ENCODE results near the gene ATP8B3. TPM values are rescaled to one million over a fixed set of nuclear protein-coding genes. Genes with fewer than 3 reads are reported as not detected.

Gene ATP8B3
- total and polyA plus RNA-seq, 11 donors, result 0.19 to 3.5 (median 0.72) TPM

DNA sequence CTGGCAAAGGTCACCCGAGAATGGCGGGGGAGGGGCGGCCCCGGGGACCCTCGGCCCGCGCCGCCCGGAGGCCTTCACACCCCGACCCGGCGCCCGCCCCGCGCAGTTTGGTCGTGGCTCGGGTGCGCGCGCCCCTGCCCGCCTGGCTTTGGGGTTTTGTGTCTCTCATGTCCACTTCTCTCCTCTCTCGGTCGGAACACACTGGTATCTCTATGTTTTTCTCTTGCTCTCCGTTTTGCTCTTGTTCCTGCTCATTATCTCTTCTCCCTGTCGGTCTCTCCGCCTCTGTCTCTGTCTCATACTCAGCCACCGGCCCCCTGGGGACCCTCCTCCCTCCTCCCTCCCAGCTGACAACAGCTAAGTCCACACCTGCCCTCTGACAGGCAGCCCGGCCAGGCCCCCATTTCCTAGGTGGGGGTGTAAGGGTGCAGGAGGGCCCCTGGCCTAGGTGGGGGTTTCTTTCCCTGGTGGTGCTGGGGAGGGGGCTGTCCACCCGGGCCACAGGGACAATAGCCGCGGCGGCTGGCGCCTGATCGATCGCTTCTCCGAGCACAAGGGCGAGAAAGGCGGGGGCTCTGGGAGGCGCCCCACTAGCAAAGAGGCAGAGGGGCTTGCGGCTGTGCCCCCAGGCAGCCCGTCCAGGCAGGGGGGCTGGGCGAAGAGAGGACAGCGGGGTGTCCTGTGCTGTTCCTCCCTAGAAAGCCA, 56.5 kb downstream of the ATP8B3 start:
- H3K4me3 ChIP-seq, result no peak overlapping the region
- ATAC-seq (no peak), DNase-seq (no peak)
- WGBS, 4 donors, result 1 to 3% (median 1%) methylated on average over 28 to 43 of the region's 43 CpGs
- H3K27ac ChIP-seq, result no peak overlapping the region
- peaks cover 0 to 38% (median under 1%) of the 10 kb centered on the region in 12 donors for H3K4me1 ChIP-seq
- intact Hi-C loops (cut with DNase I), result no loop called here
- TF ChIP-seq, protein P1, sequence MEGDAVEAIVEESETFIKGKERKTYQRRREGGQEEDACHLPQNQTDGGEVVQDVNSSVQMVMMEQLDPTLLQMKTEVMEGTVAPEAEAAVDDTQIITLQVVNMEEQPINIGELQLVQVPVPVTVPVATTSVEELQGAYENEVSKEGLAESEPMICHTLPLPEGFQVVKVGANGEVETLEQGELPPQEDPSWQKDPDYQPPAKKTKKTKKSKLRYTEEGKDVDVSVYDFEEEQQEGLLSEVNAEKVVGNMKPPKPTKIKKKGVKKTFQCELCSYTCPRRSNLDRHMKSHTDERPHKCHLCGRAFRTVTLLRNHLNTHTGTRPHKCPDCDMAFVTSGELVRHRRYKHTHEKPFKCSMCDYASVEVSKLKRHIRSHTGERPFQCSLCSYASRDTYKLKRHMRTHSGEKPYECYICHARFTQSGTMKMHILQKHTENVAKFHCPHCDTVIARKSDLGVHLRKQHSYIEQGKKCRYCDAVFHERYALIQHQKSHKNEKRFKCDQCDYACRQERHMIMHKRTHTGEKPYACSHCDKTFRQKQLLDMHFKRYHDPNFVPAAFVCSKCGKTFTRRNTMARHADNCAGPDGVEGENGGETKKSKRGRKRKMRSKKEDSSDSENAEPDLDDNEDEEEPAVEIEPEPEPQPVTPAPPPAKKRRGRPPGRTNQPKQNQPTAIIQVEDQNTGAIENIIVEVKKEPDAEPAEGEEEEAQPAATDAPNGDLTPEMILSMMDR (IDR thresholded peaks at IDR 0.05), result no peak
- no peak for TF ChIP-seq POLR2A (IDR thresholded peaks at IDR 0.05)
- no peaks in the 10 kb centered on the region for H3K9me3 ChIP-seq
- no peaks in the 10 kb centered on the region for H3K36me3 ChIP-seq
- peaks cover 75 to 91% (median 89%) of the 10 kb centered on the region in 9 donors for H3K27me3 ChIP-seq

DNA sequence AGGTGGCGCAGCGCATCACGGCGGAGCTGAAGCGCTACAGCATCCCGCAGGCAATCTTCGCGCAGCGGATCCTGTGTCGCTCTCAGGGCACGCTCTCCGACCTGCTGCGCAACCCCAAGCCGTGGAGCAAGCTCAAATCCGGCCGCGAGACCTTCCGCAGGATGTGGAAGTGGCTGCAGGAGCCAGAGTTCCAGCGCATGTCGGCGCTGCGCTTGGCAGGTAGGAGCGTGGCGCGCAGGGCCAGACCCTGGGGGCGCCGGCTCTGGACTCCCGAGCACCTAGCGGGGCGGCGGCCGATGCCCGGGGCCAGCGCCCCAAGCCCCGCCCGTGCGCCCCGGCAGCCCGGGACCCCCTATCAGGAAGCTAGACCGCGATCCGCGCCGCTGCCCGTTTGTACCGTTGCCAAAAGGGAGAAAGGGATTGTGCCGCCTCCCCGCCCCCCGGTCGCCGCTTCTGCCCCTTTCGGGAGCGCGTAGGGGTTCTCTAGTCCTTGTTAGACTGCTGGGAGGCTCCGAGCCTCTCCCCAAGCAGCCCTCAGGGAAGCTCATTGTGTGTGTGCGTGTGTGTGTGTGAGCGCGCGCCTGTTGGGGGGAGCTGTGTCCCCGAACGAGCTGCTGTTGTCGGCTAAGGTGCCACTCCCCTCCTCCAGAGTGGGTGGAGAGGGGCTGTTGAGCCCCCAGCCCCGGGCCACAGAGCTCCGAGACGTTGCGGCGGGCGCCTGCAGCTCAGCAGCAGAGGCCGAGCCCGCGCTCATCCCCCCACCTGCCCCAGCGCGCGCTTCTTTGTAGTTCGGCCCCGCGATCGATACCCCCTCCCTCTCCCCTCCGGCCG, 57.2 kb downstream of the ATP8B3 start:
- Histone ChIP-seq H3K4me3 (no peak overlapping the region), H3K9me3 (no peaks in the 10 kb centered on the region), H3K27ac (no peak overlapping the region), H3K4me1 (peaks cover 0 to 45% (median 5%) of the 10 kb centered on the region in 12 donors), H3K27me3 (peaks cover 77 to 91% (median 89%) of the 10 kb centered on the region in 9 donors), H3K36me3 (no peaks in the 10 kb centered on the region)
- DNase-seq, result no peak
- intact Hi-C loops (cut with DNase I), result no loop called here
- no peak for ATAC-seq
- 1 to 3% (median 1%) methylated on average over 24 to 80 of the region's 80 CpGs for WGBS, 4 donors
- TF ChIP-seq, protein P1 (IDR thresholded peaks at IDR 0.05), result no peak
- TF ChIP-seq POLR2A (IDR thresholded peaks at IDR 0.05), result no peak

DNA sequence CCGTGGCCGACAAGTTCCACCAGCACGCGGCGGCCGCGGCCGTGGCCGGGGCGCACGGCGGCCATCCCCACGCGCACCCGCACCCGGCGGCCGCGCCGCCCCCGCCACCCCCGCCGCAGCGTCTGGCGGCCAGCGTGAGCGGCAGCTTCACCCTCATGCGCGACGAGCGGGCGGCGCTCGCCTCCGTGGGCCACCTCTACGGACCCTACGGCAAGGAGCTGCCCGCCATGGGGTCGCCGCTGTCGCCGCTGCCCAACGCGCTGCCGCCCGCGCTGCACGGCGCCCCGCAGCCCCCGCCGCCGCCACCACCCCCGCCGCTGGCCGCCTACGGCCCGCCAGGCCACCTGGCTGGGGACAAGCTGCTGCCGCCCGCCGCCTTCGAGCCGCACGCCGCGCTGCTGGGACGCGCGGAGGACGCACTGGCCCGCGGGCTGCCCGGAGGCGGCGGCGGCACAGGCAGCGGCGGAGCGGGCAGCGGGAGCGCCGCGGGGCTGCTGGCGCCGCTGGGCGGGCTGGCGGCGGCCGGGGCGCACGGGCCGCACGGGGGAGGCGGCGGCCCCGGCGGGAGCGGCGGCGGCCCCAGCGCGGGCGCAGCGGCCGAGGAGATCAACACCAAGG, 57.9 kb downstream of the ATP8B3 start:
- peaks cover 0 to 52% (median 10%) of the 10 kb centered on the region in 12 donors for H3K4me1 ChIP-seq
- no peak overlapping the region for H3K4me3 ChIP-seq
- H3K36me3 ChIP-seq, result no peaks in the 10 kb centered on the region
- H3K27ac ChIP-seq, result no peak overlapping the region
- intact Hi-C loops (cut with DNase I), result no loop called here
- peaks cover 75 to 91% (median 89%) of the 10 kb centered on the region in 9 donors for H3K27me3 ChIP-seq
- no peaks in the 10 kb centered on the region for H3K9me3 ChIP-seq
- ATAC-seq (no peak), DNase-seq (no peak)
- TF ChIP-seq, protein P1 (IDR thresholded peaks at IDR 0.05), result no peak
- TF ChIP-seq POLR2A (IDR thresholded peaks at IDR 0.05), result no peak
- 0 to 4% (median 2%) methylated on average over 9 to 105 of the region's 105 CpGs for WGBS, 4 donors

All from heart left ventricle (tissue), 16 donors.